PC-9 (cell line): Measurements from ENCODE around the gene TRAF1.

Source experiments
- CTCF ChIP-seq: fragments of 200-600 bp; sonication (generic); conservative IDR thresholded peaks from 2 replicates; pipeline ENCODE4 v1.6.1; 2017; ENCODE audit warnings: mixed run types, antibody characterized with exemption, mild to moderate bottlenecking, moderate library complexity
- EZH2 ChIP-seq: fragments of 200-600 bp; sonication (generic); IDR thresholded peaks from 2 replicates; pipeline ENCODE4 v1.8.0; 2017; ENCODE audit warnings: antibody characterized with exemption, low read depth

- TF ChIP-seq EZH2: no peak
- no peak for TF ChIP-seq CTCF
Measured at GRCh38 chr9:120918931-120919842, 7.4 kb downstream of the TRAF1 start.
